Trophoblast cell (in vitro differentiated cells and primary cell): ENCODE results near the gene NAB1.

Source experiments
- DNase-seq, 2 donors: peaks; one replicate each; pipeline ENCODE4 v3.0.0-alpha.2; 2016
- H2AFZ ChIP-seq: 2 replicates; pipeline ENCODE4 v1.6.1; 2013; ENCODE audit warnings: low read length, moderate library complexity, mild to moderate bottlenecking; ENCODE audit not compliant: insufficient read depth, poor library complexity
- H2AK5ac ChIP-seq: 2 replicates; pipeline ENCODE4 v1.6.1; 2013; ENCODE audit warnings: mild to moderate bottlenecking, low read length
- H2BK120ac ChIP-seq: 2 replicates; pipeline ENCODE4 v1.6.1; 2013; ENCODE audit warnings: low read length, mild to moderate bottlenecking, moderate library complexity; ENCODE audit not compliant: insufficient read depth, poor library complexity
- H2BK12ac ChIP-seq: 2 replicates; pipeline ENCODE4 v1.6.1; 2013; ENCODE audit warnings: mild to moderate bottlenecking, low read length, moderate library complexity
- H2BK5ac ChIP-seq: 2 replicates; pipeline ENCODE4 v1.6.1; 2013; ENCODE audit warnings: low read length, low read depth, moderate library complexity, mild to moderate bottlenecking; ENCODE audit not compliant: poor library complexity
- H3K14ac ChIP-seq: 2 replicates; pipeline ENCODE4 v1.6.1; 2013; ENCODE audit warnings: mild to moderate bottlenecking, low read length
- H3K18ac ChIP-seq: 2 replicates; pipeline ENCODE4 v1.6.1; 2013; ENCODE audit warnings: mild to moderate bottlenecking, low read length
- H3K23ac ChIP-seq: 2 replicates; pipeline ENCODE4 v1.6.1; 2013; ENCODE audit warnings: low read length
- H3K27ac ChIP-seq: 2 replicates; pipeline ENCODE4 v1.5.1; 2013; ENCODE audit warnings: low read depth, mild to moderate bottlenecking, inconsistent platforms, low read length, moderate library complexity
- H3K27me3 ChIP-seq: 2 replicates; pipeline ENCODE4 v1.6.1; 2013; ENCODE audit warnings: inconsistent platforms, mild to moderate bottlenecking, low read length, moderate library complexity; ENCODE audit not compliant: insufficient read depth
- H3K36me3 ChIP-seq, 2 experiments: 1 replicate in 1 of 2; 2 replicates in 1 of 2; pipeline ENCODE4 v1.6.1; 2013; ENCODE audit warnings: low read length in 2 of 2, mild to moderate bottlenecking in 2 of 2, moderate library complexity in 1 of 2; ENCODE audit not compliant: insufficient read depth in 2 of 2, control insufficient read depth in 1 of 2
- H3K4ac ChIP-seq: 2 replicates; pipeline ENCODE4 v1.6.1; 2013; ENCODE audit warnings: low read depth, mild to moderate bottlenecking, low read length, moderate library complexity
- H3K4me1 ChIP-seq, 2 experiments: 1 replicate in 1 of 2; 2 replicates in 1 of 2; pipeline ENCODE4 v1.6.1; 2013; ENCODE audit warnings: low read length in 2 of 2, mild to moderate bottlenecking in 2 of 2, moderate library complexity in 1 of 2; ENCODE audit not compliant: insufficient read depth in 2 of 2, control insufficient read depth in 1 of 2
- H3K4me2 ChIP-seq: 2 replicates; pipeline ENCODE4 v1.6.1; 2013; ENCODE audit warnings: inconsistent platforms, mild to moderate bottlenecking, low read length, moderate library complexity
- H3K4me3 ChIP-seq: 2 replicates; pipeline ENCODE4 v1.5.1; 2013; ENCODE audit warnings: mild to moderate bottlenecking, low read depth, low read length, inconsistent platforms
- H3K79me1 ChIP-seq: one replicate; pipeline ENCODE4 v1.6.1; 2013; ENCODE audit warnings: low read length
- H3K79me2 ChIP-seq: 2 replicates; pipeline ENCODE4 v1.6.1; 2013; ENCODE audit warnings: low read length, mild to moderate bottlenecking; ENCODE audit not compliant: control insufficient read depth, insufficient read depth, poor library complexity
- H3K9ac ChIP-seq: 2 replicates; pipeline ENCODE4 v1.6.1; 2013; ENCODE audit warnings: mild to moderate bottlenecking, low read length
- H3K9me3 ChIP-seq: 2 replicates; pipeline ENCODE4 v1.6.1; 2013; ENCODE audit warnings: low read depth, mild to moderate bottlenecking, control low read depth, inconsistent platforms, low read length; ENCODE audit not compliant: insufficient read depth
- H4K12ac ChIP-seq: 2 replicates; pipeline ENCODE4 v1.6.1; 2013; ENCODE audit warnings: low read depth, mild to moderate bottlenecking, low read length, moderate library complexity
- H4K8ac ChIP-seq: 2 replicates; pipeline ENCODE4 v1.6.1; 2013; ENCODE audit warnings: low read depth, mild to moderate bottlenecking, low read length, moderate library complexity
- H4K91ac ChIP-seq: one replicate; pipeline ENCODE4 v1.6.1; 2013; ENCODE audit warnings: low read depth, mild to moderate bottlenecking, low read length, moderate library complexity
- WGBS: extraction: QIAGEN DNeasy Blood & Tissue Kit; methylation state at CpG from one replicate; pipeline ENCODE4 v1.1.7; 2013; ENCODE audit warnings: missing lambda C conversion rate; ENCODE audit not compliant: insufficient read length, insufficient coverage; ENCODE audit errors: extremely low coverage; 5-methylcytosine and 5-hydroxymethylcytosine counted together

NAB1 gene

DNA sequence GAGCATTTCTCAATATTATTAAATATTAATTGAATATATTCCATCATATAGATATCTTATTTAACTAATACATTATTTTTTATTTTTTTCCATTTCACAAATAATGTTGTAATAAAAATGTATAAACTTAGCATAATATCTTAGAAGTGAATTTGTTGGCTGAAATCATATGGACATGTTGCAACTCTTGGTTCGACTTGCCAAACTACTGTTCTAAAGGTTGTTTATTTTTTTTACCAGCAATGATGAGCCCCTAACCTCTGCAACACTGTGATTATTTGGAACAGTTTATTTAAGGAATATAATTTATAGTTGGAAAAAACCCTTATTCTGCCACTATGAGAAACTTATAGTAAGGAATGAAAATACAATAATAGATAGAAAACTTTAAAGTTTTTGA is 8.8 kb upstream of the NAB1 start:
- Histone ChIP-seq H4K12ac (no peak overlapping the region), H3K36me3 (no peaks in the 10 kb centered on the region), H2BK12ac (no peak overlapping the region), H3K23ac (no peak overlapping the region), H3K4me3 (no peak overlapping the region), H3K9ac (no peak overlapping the region), H3K4me2 (no peak overlapping the region), H2AFZ (no peak overlapping the region), H3K9me3 (no peaks in the 10 kb centered on the region), H3K79me1 (peaks cover 17% of the 10 kb centered on the region), H2AK5ac (no peak overlapping the region), H3K4me1 (peaks cover 18% of the 10 kb centered on the region in 2 experiments), H4K91ac (no peak overlapping the region), H4K8ac (no peak overlapping the region), H3K27me3 (no peaks in the 10 kb centered on the region), H2BK5ac (no peak overlapping the region), H3K27ac (no peak overlapping the region), H2BK120ac (no peak overlapping the region), H3K79me2 (peaks cover 2% of the 10 kb centered on the region), H3K14ac (no peak overlapping the region), H3K18ac (no peak overlapping the region), H3K4ac (no peak overlapping the region)
- no peak for DNase-seq
- no CpG with 5 or more reads among the region's 1 CpG for WGBS

- Histone ChIP-seq H3K4me2 (no peak overlapping the region), H3K23ac (no peak overlapping the region), H3K79me2 (peaks cover 2% of the 10 kb centered on the region), H4K12ac (no peak overlapping the region), H3K9ac (no peak overlapping the region), H3K18ac (no peak overlapping the region), H2AK5ac (peak overlapping the region; percentile 61), H2AFZ (peak overlapping the region; percentile 35), H2BK12ac (peak overlapping the region; percentile 65), H2BK120ac (peak overlapping the region; percentile 21), H3K27me3 (no peaks in the 10 kb centered on the region), H3K4ac (peak overlapping the region; percentile 30), H3K14ac (peak overlapping the region; percentile 70), H4K8ac (peak overlapping the region; percentile 32), H3K4me1 (peaks cover 18% of the 10 kb centered on the region in 2 experiments), H3K9me3 (no peaks in the 10 kb centered on the region), H4K91ac (peak overlapping the region; percentile 68), H3K79me1 (peaks cover 14% of the 10 kb centered on the region), H3K4me3 (no peak overlapping the region), H2BK5ac (peak overlapping the region; percentile 36), H3K36me3 (no peaks in the 10 kb centered on the region), H3K27ac (peak overlapping the region; percentile 52)
- WGBS = no CpG with 5 or more reads among the region's 3 CpGs
- no peak for DNase-seq
Measured at GRCh38 chr2:190641469-190641868, 7.4 kb upstream of the NAB1 start.

DNA sequence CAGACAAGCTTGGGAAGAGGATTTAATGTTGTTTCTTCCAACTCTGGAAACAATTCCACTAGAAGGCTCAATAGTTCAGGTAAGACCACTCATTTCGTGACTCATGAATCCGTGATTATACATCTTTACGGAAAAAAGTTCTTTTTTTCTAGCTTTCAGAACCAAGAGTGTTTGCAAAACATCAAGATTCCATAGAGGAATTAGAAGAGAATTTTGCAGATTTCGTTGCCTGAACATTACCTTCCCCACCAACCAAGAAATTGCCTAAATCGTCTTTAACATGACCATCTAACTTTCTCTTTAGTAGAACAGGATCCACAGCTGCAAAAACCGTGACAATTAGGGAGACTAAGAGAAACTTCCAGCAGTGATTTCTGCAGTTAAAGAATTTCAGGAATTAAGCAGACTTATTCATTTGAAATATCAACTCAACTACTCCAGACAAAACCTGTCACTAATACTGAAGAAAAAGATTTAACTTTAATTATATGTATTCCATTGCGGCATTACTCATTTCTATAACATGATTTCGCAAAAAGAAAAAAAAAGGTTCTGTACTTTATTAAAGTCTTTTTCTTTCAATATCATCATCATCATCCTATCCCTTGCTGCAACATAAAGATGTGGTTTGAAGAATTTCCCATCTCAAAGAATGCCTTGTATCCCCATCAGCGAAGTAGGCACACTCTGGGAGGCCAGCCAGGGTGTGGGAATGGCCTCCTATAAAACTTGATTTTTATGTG is 1.9 kb upstream of the NAB1 start:
- Histone ChIP-seq H2AFZ (no peak overlapping the region), H2AK5ac (no peak overlapping the region), H3K4me2 (peak overlapping the region; percentile 31), H3K27me3 (no peaks in the 10 kb centered on the region), H4K12ac (no peak overlapping the region), H2BK12ac (no peak overlapping the region), H3K4ac (no peak overlapping the region), H3K23ac (no peak overlapping the region), H3K9ac (no peak overlapping the region), H3K36me3 (no peaks in the 10 kb centered on the region), H4K91ac (no peak overlapping the region), H3K79me2 (peaks cover 5% of the 10 kb centered on the region), H3K9me3 (no peaks in the 10 kb centered on the region), H2BK5ac (no peak overlapping the region), H3K27ac (peak overlapping the region; percentile 67), H2BK120ac (no peak overlapping the region), H3K79me1 (peaks cover 13% of the 10 kb centered on the region), H3K4me1 (peaks cover 0 to 2% of the 10 kb centered on the region in 2 experiments), H4K8ac (no peak overlapping the region), H3K4me3 (no peak overlapping the region), H3K14ac (no peak overlapping the region), H3K18ac (no peak overlapping the region)
- no peak for DNase-seq
- WGBS = no CpG with 5 or more reads among the region's 9 CpGs

DNA sequence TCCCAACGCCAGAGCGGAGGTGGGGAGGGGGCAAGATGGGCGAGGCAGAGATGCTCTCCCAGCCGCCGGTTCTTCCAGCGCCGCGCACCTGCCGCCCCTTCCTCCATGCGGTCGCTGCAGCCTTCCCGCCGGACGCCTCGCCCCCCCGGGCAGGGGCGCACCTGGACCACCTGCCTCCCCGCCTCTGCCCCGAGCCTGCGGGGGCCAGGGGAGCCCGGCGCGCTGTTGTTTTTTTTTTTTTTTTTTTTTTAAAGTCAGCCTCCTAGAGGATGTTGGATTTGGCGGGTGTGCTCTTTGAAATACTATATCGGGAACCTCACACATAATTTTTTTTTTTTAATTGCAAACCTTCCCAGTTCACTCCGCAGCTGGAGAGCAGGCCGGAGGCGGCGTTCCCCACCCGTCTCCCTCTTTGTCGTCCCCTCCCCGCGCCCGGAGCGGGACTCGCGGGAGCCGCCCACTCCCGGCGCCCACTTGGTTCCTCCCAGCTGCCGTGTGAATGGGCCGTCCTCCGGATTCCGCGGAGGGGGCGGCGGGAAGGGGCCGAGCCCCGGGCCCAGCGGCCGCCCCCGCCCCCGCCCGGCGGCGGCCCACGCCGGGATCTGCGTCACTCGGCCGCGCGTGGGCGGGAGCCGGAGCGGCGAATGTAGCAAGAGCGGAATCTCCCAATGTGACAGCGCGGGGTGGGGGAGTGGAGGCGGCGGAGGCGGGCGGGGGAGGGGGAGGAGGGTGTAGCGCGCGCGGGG is 421 bp upstream of the NAB1 start:
- Histone ChIP-seq H3K36me3 (no peaks in the 10 kb centered on the region), H3K23ac (no peak overlapping the region), H3K9ac (no peak overlapping the region), H4K12ac (peak overlapping the region; percentile 35), H3K4me3 (peak overlapping the region; percentile 100), H2AFZ (peak overlapping the region; percentile 50), H3K4ac (no peak overlapping the region), H2BK5ac (peak overlapping the region; percentile 45), H2BK120ac (peak overlapping the region; percentile 66), H2AK5ac (no peak overlapping the region), H3K9me3 (no peaks in the 10 kb centered on the region), H3K79me1 (peaks cover 10% of the 10 kb centered on the region), H4K91ac (peak overlapping the region; percentile 50), H3K79me2 (peaks cover 5% of the 10 kb centered on the region), H3K4me2 (peak overlapping the region; percentile 86), H3K14ac (peak overlapping the region; percentile 59), H3K27ac (peak overlapping the region; percentile 86), H3K4me1 (peaks cover 0 to 2% of the 10 kb centered on the region in 2 experiments), H3K18ac (peak overlapping the region; percentile 29), H3K27me3 (no peaks in the 10 kb centered on the region), H2BK12ac (peak overlapping the region; percentile 84), H4K8ac (peak overlapping the region; percentile 42)
- DNase-seq = peak; percentile 78 to 84
- WGBS = no CpG with 5 or more reads among the region's 78 CpGs
